GM21423 (cell line): Measurements from ENCODE around the gene FGR.
A peak's percentile ranks its signal among the peaks of the same experiment; 100 is the strongest.
"Not testable (repeated sequence)": the region's sequence is repeated elsewhere in the genome, so short reads cannot be mapped to it uniquely, and the experiment has no call there.

Experiments used
- ATAC-seq: cut with Tn5 transposase; IDR thresholded peaks from one replicate; pipeline ENCODE4 v1.9.1; 2021; ENCODE audit warnings: mild to moderate bottlenecking, moderate library complexity; ENCODE audit not compliant: unreplicated experiment

The FGR gene

DNA sequence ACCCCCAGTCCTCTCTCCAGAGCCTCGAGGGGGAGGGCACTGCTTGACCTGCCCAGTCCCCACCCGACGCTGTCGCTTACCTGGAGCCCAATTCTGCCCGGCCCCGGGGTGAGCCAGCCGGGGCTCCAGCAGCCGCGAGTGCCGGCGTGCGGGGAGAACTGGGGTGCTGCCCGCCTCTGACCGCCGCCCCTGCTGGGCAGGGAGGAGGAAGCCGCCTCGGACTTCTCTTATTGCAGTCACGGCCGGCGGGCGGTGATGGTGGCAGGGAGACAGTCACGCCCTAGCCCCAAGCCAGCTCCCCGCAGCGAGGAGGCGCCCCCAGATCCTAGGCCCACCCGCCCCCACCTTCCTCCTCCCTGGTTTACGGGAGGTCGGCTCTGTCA lies at the start of gene FGR:
TSS of gene FGR (minus strand) at position 201 of the 383 bp plus-strand sequence. CDS start 11,269 bp downstream, outside the sequence.
- no peak for ATAC-seq

DNA sequence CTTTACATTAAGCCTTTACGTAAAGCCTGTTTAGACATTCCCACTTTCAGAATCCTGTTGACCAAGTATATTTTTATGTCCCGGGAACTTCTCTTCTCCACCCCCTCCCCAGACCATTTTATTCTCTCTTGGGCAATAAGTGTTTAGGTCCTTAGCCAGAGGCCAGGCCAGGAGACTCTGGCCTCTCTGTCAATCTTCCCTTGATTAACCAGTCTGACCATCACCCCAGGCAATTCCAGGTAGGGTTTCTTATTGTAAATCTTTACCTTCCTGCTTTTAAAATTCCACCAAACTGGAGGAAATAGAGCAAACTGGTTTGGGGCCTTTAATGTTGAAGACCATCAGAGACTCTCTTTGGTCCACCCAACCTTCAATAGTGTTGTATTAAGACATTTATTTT lies 49.2 kb upstream of the FGR start:
- no peak for ATAC-seq

DNA sequence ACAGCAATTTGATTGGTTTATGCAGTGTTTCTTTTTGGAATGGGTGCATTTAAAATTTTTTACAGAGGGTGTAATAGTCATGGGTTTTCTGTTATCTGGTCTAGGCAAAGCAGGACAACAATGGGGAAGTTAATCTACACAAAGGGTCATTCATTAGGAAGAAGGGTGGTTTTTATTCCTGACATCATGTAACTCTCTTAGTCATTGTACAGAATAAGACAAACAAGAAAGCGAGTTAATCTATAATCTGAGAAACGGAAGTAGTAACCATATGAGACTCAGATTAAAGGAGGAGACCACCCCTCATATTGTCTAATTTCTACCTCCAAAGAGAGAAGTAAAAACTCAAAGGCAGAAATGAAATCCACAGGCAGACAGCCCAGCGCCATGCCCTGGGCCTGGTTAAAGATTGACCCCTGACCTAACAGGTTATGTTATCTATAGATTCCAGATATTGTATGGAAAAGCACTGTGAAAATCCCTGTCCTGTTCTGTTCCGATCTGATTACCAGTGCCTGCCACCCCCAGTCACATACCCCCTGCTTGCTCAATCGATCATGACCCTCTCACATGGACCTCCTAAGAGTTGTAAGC lies 47.5 kb upstream of the FGR start:
- ATAC-seq, result no peak

DNA sequence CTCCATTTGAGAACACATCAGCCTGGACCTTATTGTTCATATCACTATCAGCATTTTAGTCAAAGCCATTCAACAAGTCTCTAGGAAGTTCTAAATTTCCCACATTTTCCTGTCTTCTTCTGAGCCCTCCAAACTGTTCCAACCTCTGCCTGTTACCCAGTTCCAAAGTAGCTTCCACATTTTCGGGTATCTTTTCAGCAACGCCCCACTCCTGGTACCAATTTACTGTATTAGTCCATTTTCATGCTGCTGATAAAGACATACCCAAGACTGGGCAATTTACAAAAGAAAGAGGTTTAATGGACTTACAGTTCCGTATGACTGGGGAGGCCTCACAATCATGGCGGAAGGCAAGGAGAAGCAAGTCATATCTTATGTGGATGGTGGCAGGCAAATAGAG lies 46.6 kb upstream of the FGR start:
- ATAC-seq, result not testable (repeated sequence)

DNA sequence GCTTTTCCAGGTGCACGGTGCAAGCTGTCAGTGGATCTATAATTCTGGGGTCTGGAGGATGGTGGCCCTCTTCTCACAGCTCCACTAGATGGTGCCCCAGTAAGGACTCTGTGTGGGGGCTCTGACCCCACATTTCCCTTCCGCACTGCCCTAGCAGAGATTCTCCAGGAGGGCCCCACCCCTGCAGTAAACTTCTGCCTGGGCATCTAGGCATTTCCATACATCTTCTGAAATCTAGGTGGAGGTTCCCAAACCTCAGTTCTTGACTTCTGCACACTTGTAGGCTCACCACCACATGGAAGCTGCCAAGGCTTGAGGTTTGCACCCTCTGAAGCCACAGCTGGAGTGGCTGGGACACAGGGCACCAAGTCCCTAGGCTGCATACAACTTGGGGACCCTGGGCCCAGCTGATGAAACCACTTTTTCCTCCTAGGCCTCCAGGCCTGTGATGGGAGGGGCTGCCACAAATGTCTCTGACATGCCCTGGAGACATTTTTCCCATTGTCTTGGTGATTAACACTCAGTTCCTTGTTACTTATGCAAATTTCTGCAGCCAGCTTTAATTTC lies 45.3 kb upstream of the FGR start:
- not testable (repeated sequence) for ATAC-seq

DNA sequence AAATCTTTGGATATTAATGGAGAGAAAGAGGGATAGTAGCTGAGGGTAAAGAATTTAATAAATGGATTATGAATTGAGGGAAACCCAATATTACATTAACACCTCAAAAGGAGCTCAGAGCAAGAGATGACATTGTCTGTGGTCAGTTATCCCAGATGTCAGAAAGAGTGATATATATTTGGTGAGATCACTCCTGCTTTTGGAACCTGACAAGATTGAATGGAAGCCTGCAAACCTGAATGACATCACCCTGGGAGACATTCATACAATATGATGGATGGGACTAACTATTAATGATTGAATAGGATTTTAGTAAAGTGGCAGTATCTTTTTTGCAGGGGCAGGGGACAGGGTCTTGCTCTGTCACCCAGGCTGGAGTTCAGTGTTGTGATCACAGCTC lies 43.8 kb upstream of the FGR start:
- ATAC-seq, result no peak

DNA sequence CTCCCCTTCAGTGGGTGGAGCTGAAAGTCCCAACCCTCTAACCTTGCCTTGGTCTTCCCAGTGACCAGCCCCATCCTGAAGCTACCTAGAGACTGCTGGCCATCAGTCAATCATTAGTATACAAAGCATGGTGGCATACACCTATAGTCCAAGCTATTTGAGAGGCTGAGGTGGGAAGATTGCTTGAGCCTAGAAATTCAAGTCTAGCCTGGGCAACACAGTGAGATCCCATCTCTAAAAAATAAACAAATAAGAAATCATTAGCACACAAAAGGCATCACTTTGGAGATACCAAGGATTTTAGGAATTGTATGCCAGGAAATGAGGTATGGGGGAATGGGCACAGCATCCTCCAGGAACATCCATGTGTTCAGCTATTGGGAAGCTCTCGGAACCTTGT lies 41.4 kb upstream of the FGR start:
- ATAC-seq, result no peak

DNA sequence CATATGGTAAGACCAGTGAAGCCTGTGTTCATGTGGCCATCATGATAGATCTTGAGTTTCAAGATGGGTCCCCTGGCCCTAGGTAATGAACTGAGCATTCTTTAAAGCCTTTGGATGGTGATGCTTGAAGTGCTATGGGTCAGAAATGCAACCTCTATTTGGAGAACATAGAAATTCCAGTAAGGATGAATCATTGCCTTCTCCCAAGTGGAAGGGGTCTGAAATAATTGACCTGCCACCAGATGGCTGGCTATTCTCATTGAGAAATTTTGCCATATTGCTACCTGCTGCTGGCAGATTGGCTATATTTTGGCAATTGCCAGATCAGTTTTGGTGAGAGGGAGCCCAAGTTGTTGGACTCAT lies 37.7 kb upstream of the FGR start:
- no peak for ATAC-seq

DNA sequence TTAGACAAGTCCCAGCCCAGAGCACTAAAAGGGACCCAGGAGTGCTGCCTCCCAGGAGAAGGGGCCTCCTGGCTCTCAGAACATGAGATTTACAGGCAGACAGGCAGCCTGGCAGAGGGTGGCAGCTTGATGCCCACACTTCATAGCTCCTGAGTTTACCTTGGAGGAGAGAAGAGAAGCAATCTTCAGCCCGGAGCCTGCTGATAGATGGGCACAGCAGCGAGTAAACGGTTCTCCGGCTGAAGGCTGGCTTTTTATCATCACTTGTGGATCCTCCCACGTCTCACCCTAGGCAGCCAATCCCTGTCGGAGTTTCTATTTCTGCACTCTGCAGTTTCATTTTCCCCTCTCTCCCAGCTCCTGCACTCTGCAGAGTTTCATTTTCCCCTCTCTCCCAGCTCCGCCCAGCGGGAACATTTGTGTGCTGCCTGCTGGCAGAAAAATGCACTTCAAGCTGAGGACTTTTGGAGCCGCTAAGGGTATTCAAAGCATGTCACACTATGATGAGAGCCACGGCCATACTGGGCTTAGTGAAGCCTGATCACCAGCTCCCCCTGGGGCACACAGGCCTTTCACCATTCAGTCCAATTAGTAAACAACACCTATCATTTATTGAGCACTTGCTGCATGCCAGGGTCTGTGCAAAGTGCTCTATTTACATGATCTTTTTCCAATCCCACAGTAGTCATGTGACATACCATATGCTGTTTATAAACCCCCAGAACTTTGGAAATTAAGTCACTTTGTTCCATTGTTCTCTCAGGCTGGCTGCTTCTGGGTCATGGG lies 37.2 kb upstream of the FGR start, which contains the start of gene IFI6:
TSS of gene IFI6 (minus strand) at position 229 of the 786 bp plus-strand sequence. CDS start 2,878 bp downstream, outside the sequence.
- peak; percentile 87 for ATAC-seq

DNA sequence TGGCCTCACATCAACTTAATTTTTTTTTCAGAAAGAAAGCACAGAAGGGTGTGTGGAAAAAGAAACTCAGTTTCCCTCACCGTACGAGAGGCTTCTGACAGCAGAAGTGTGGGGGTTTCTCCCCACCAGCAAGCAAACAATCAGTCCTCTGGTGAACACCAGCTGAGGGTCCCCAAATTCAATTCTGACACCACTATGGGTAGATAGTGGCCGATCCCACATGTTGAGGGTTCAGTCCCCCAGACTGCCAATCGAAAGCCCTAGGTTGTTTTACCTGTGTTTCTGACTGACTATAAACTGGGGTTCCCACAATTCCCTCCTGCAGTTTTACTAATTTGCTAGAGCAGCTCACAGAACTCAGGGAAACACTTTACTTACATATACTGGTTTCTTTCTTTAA lies 34.9 kb upstream of the FGR start:
- ATAC-seq, result no peak

DNA sequence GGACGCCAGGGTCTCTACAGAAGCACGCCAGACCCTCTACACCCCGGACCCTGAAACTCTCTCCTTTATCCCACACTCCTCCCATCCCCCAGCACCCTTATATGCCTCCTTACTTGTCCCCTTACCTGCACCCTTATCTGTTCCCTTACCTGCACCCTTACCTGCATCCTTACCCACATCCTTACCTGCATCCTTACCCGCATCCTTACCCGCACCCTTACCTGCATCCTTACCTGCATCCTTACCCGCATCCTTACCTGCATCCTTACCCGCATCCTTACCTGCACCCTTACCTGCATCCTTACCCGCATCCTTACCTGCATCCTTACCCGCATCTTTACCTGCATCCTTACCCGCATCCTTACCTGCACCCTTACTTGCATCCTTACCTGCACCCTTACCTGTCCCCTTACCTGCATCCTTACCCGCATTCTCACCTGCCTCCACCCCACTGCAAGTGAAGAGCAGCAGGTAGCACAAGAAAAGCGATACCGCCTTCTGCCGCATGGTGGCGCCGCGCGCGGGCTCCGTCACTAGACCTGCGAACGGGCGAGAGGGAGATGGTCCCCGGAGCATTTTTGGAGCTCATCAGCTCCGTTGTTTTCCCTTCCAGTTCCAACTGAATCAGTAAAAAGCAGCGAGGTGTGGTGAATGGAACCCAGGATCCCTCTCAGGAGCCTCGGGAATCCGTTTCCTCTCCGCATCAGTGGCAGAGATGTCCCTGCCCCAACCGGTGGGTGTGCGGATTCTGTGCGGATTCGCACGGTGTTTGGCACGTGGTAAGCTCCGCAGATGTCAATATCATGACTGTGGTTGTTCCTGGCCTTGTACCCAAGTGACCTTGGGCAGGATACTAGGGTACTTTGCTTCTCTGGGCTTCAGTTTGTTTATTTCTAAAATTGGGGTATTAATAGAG lies 34.1 kb upstream of the FGR start:
- ATAC-seq, result no peak

DNA sequence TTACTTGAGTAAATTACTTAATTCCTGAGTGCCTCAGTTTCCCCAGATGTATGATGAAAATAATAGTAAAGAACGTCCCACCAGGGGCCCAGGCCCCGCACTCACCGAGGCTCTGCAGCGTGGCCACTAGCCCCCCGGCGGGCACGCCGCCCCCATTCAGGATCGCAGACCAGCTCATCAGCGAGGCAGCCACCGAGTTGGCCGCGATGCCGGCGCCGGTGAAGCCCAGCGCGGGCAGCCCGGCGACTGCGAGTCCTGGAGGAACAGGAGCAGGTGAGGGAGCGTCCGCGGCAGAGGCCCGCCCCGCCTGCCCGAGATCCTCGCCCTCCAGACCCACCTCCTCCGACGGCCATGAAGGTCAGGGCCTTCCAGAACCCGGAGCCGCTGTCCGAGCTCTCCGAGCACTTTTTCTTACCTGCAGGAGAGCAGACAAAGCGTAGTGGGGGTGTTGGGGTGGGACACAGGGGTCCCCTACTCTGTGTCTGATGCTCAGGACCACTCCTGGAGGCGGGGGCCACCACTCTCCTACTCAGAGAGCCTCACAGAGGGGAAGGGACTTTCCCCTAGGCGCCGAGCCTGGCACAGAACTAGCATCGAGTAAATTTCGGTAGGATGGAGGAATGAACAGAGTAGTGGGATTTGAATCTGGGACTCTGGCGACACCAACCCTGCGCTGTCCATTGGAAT lies 33.3 kb upstream of the FGR start:
- ATAC-seq, result no peak

DNA sequence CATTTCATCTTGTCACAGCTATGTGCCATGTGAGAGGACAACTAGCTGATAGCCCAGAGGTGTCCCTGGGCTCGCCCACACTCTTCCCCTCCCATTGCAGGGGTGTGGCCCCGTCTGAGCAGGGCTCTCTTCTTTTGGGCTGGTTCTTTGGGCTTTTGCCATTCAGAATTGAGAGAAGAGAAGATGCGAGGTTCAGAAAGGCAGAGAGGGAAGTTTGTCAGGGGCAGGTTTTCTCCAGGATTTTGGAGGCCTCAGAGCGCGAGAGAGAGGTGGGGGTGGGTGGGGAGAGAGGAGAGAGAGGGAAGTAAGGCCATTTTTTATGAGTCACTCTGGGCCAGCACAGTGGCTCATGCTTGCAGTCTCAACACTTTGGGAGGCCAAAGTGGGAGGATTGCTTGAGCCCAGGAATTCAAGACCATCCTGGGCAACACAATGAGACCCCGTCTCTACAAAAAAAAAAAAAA lies 31.8 kb upstream of the FGR start:
- ATAC-seq, result no peak

DNA sequence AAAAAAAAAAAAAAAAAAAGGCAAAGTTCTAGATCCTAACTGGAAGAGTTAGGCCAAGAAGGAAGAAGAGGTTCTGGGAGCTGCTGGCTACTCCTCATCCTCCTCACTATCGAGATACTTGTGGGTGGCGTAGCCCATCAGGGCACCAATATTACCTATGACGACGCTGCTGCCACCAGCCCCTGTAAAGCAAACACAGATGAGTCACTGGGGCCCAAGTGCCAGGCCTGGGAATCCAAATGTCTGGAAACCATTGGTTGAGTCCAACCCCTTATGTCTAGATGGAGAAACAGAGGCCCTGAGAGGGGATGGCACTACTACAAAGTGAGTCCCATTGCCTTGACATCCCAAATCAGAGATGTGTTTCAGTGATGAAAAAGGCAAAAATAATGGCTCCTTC lies 31.3 kb upstream of the FGR start:
- ATAC-seq, result no peak

DNA sequence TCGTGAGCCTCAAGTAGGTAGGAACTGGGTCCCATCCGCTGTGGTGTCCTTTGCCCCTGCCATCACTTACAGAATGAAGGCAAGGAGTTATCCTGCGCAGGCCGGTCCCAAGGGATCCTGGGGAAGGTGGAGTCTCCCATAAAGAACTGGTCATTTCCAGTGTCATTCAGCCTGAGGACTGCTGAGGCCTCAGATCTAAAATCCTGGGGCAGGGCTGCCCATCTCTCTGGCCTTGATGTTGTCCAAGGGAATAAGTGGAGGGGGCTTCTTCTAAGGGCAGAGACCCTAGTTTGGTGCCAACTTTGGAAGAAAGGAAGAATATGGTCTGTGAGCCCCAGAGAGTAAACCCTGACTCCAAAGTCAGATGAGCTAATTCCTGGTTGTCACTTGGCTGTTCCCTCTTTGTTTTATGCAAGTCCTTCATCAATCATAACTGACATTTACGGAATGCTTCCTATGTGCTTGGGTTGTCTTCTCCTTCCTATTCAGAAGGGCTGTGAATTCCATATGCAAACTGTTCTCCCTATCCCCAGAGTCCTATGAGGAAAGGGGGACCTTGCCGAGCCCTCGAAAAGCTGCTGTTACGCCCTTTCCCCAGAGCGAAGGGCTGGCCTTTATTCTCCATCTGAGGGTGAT lies 30.1 kb upstream of the FGR start:
- ATAC-seq, result no peak

DNA sequence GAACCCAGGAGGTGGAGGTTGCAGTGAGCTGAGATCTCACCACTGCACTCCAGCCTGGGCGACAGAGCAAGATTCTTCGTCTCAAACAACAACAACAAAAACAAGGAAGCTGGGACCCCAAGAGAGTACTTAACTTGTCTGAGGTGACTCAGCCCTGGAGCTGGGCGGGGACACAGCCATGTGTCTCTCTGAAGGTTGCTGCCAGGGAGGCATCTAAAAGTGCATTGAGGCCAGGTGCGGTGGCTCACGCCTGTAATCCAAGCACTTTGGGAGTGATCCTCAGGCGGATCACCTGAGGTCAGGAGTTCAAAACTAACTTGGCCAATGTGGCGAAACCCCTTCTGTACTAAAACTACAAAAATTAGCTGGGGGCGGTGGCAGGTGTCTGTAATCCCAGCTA lies 29.3 kb upstream of the FGR start:
- ATAC-seq, result no peak

DNA sequence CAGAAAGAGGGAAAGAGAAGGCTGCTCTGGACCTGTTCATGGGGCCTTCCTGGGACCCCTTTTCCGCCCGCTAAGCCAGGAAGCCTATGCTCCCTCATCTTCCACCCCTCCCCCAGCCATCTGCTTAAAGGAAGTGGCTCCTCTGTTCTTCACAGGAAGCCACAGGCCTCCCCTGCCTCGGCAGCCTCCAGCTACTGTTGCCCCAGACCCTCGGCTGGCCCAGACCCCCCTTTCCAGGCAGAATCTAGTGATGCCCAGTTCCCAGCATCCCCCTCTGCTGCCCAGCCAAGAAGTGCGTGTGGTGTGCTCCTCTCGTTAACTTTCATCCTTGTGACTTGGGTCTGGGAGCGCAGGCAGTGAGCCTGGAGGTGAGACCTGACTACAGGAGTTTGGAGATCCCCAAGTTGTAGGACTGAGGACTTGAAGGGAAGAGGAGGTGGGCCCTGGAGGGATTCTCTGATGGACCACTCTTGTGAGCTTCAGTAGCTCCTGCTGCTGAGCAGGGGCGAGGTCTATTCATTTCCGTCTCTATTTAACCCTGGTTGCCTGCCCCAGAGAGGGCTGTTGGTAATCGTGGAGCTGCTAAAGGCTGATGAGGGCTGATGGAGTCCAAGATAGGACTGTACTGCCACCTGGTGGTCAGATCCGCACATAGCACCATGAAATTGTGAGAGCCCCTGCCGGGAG lies 27.9 kb upstream of the FGR start:
- ATAC-seq, result peak; percentile 40

DNA sequence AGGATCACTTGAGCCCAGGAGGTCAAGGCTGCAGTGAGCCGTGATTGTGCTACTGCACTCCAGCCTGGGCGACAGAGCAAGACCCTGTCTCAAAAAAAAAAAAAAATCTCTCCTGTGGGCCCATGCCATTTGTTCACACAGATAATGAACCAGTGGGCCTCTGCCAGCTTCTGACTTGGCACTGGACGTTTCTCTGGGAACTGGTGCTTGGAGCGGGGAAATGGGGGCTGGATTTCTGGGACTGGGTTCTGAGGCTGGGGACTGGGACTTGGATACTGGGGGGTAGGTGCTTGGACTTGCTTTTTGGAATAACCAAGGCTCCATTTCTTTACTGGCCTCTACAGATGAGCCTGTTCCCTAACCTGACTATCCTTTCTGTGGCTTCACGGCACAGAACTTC lies 27.3 kb upstream of the FGR start:
- no peak for ATAC-seq

DNA sequence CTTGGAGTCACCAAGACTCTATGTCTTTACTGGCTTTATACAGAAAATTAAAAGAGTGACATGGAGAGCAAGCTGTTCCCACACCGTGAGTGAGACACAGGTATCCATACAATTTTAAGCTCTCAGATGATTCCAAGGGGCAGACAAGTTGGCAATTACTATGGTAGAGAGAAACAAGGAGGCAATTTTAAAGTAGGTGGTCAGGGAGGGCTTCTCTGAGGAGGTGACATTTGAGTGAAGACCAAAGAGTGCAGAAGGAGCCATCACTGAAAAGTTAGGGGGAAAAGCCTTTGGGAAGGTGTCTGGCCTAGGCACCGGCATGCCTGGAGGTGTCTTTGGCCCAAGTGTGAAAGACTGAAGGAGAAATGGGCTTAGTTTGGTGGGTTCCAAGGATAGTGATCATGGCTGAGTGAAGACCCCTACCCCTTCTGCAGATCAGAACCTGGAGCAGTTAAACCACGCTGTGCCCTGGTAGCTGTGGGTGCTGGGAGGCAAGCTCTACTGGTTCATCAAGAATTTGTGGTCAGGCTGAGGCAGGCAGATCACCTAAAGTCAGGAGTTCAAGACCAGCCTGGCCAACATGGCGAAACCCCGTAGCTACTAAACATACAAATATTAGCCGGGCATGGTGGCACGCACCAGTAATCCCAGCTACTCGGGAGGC lies 26.6 kb upstream of the FGR start:
- no peak for ATAC-seq
